BJ (cell line): Measurements from ENCODE around the gene CDCP1. TPM values are rescaled to one million over a fixed set of nuclear protein-coding genes. Genes with fewer than 3 reads are reported as not detected.

Experiments
- CTCF ChIA-PET: fragments of 350-600 bp; formaldehyde crosslinking; extraction: SDS; loops from one replicate; lab custom pipeline; 2021; ENCODE audit warnings: antibody characterized with exemption, inconsistent platforms; lab: Yijun Ruan, JAX
- POLR2A ChIA-PET: fragments of 300-600 bp; sonication (Branson Sonifier 250); formaldehyde crosslinking; extraction: SDS; loops from one replicate; lab custom pipeline; 2021; ENCODE audit warnings: antibody characterized with exemption; lab: Charles Lee
- DNase-seq: peaks from one replicate; pipeline ENCODE4 v3.0.0-alpha.2; 2011; ENCODE audit warnings: low read depth
- H3K27me3 ChIP-seq: 2 replicates; pipeline ENCODE4 v1.6.0; 2011; ENCODE audit warnings: low read length; ENCODE audit not compliant: control insufficient read depth, insufficient read depth
- H3K36me3 ChIP-seq: 2 replicates; pipeline ENCODE4 v1.5.1; 2011; ENCODE audit warnings: low read length; ENCODE audit not compliant: control insufficient read depth, insufficient read depth
- H3K4me3 ChIP-seq: 2 replicates; pipeline ENCODE4 v1.5.1; 2011; ENCODE audit warnings: low read depth, mild to moderate bottlenecking, control low read depth, low read length
- CTCF ChIP-seq: IDR thresholded peaks from 2 replicates; pipeline ENCODE4 v1.5.1; 2011; ENCODE audit warnings: low read depth, mild to moderate bottlenecking, control low read depth, inconsistent platforms, low read length, moderate library complexity; ENCODE audit not compliant: insufficient read depth
- polyA plus RNA-seq: library from polyadenylated mRNA; depleted of rRNA; stranded (reverse); fragments of >200 nt; gene quantifications from 2 replicates; pipeline ENCODE4 v1.2.3, GENCODE V29; 2011

Gene CDCP1
- polyA plus RNA-seq, 1 experiment, result 1.3 TPM

- DNase-seq, result no peak
- no peak overlapping the region for H3K4me3 ChIP-seq
- ChIA-PET CTCF (interaction anchor here (1.2 kb wide), 1 partner anchor 42 kb away, joined by 5 read pairs; no protein-coding TSS in a partner anchor), POLR2A (interaction anchor here (0.7 kb wide), 1 partner anchor 109 kb away, joined by 3 read pairs; the partner anchor contains the start of gene ZDHHC3)
- no peaks in the 10 kb centered on the region for H3K27me3 ChIP-seq
- no peak for TF ChIP-seq CTCF
- no peaks in the 10 kb centered on the region for H3K36me3 ChIP-seq
Observed at GRCh38 chr3:45084361-45084760, 61.8 kb downstream of the CDCP1 start.

GRCh38 chr3:45083023-45083422 lies 63.2 kb downstream of the CDCP1 start:
- Histone ChIP-seq H3K4me3 (no peak overlapping the region), H3K36me3 (no peaks in the 10 kb centered on the region), H3K27me3 (no peaks in the 10 kb centered on the region)
- no peak for DNase-seq
- TF ChIP-seq CTCF, result no peak
- POLR2A ChIA-PET, result no interaction called here
- CTCF ChIA-PET, result no interaction called here

GRCh38 chr3:45082142-45082538 lies 64.0 kb downstream of the CDCP1 start:
- ChIA-PET POLR2A (no interaction called here), CTCF (interaction anchor here (0.7 to 1.0 kb wide), 2 partner anchors 128 to 429 kb away, joined by 3 read pairs; no protein-coding TSS in a partner anchor)
- Histone ChIP-seq H3K27me3 (no peaks in the 10 kb centered on the region), H3K36me3 (no peaks in the 10 kb centered on the region), H3K4me3 (no peak overlapping the region)
- no peak for DNase-seq
- no peak for TF ChIP-seq CTCF

- Histone ChIP-seq H3K4me3 (no peak overlapping the region), H3K36me3 (no peaks in the 10 kb centered on the region), H3K27me3 (no peaks in the 10 kb centered on the region)
- TF ChIP-seq CTCF, result no peak
- ChIA-PET POLR2A (no interaction called here), CTCF (interaction anchor here (0.7 to 1.0 kb wide), 3 partner anchors 10 to 429 kb away, joined by 3 read pairs; no protein-coding TSS in a partner anchor)
- DNase-seq, result no peak
Observed at GRCh38 chr3:45081506-45082141, 64.6 kb downstream of the CDCP1 start.

GRCh38 chr3:45080824-45081223 lies 65.4 kb downstream of the CDCP1 start:
- CTCF ChIA-PET, result interaction anchor here (1.8 kb wide), 1 partner anchor 26 kb away, joined by 5 read pairs; no protein-coding TSS in a partner anchor
- Histone ChIP-seq H3K4me3 (no peak overlapping the region), H3K27me3 (no peaks in the 10 kb centered on the region), H3K36me3 (no peaks in the 10 kb centered on the region)
- POLR2A ChIA-PET, result no interaction called here
- no peak for TF ChIP-seq CTCF
- no peak for DNase-seq
